ENCODE measurements around the gene SGF29. TPM values are rescaled to one million over a fixed set of nuclear protein-coding genes. Genes with fewer than 3 reads are reported as not detected.
"Not testable (repeated sequence)": the region's sequence is repeated elsewhere in the genome, so short reads cannot be mapped to it uniquely, and the experiment has no call there.

SGF29 gene
- total RNA-seq, 4 donors from 2014 or later, result 20.3 to 45.1 (median 35.3) TPM

DNA sequence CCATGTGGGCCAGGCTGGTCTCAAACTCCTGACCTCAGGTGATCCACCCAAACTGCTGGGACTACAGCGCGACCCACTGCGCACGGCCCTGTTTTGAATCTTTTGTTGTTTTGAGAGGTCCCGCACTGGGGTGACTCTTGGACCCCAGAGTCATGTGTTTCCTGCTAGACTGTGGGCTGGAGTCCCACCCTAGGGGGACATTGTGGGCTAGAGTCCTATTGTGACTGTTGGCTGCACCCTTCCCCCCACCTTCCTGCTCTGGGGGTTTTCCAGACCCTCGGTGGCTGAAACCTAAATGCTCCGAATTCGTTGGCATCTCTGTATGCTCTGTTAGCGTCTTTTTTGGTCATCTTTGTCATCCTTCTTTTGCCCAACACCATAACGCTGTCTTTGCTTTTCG is 30.9 kb upstream of the SGF29 start:
- TF ChIP-seq POLR2AphosphoS5 (IDR thresholded peaks at IDR 0.05) (no peak), EP300 (IDR thresholded peaks at IDR 0.05) (no peak), POLR2A (IDR thresholded peaks at IDR 0.05) (no peak), CTCF (IDR thresholded peaks at IDR 0.05) (no peak)
- WGBS, 2 donors (ENCODE audit: low coverage in 1 of 2), result 85 to 86% methylated on average over 6 to 11 of the region's 11 CpGs
- H3K4me1 ChIP-seq, result peaks cover 0 to 20% (median 3%) of the 10 kb centered on the region in 3 donors

DNA sequence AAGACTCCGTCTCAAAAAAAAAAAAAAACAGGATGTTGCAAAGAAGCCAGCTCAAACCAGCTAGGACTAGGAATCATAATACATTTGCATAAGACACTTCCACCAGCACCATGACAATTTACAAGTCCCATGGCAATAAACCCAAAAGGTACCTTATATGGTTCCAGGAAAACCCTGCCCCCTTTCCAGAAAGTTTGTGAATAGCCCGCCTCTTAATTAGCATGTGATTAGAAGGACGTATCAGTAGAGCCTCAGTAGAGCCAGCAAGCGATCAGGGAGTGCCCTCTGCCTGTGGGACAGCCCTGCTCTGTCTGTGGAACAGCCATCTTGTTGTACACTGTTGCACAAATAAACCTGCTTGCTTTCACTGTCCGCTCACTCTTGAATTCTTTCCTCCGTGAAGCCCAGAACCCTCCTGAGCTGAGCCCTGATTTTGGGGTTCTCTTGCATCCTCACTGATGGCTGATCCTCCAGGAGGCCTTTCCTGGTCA is 29.0 kb upstream of the SGF29 start:
- H3K27me3 ChIP-seq, result no peaks in the 10 kb centered on the region
- no peaks in the 10 kb centered on the region for H3K36me3 ChIP-seq
- H3K4me1 ChIP-seq, result peaks cover 0 to 20% (median 3%) of the 10 kb centered on the region in 3 donors
- 75 to 88% methylated on average over 2 to 3 of the region's 6 CpGs for WGBS, 2 donors (ENCODE audit: low coverage in 1 of 2)
- no peak for TF ChIP-seq POLR2A (IDR thresholded peaks at IDR 0.05)
- TF ChIP-seq CTCF (IDR thresholded peaks at IDR 0.05), result no peak
- no peak for TF ChIP-seq POLR2AphosphoS5 (IDR thresholded peaks at IDR 0.05)
- no peak for TF ChIP-seq EP300 (IDR thresholded peaks at IDR 0.05)
- peak overlapping the region in 1 of 4 donors; percentile 7 for H3K27ac ChIP-seq
- no peak for ATAC-seq
- no peaks in the 10 kb centered on the region for H3K9me3 ChIP-seq
- H3K4me3 ChIP-seq, result no peak overlapping the region

More for the DNA sequence above, 30.9 kb upstream of the SGF29 start:
- H3K9me3 ChIP-seq, result no peaks in the 10 kb centered on the region
- no peaks in the 10 kb centered on the region for H3K36me3 ChIP-seq
- no peak overlapping the region for H3K27ac ChIP-seq
- H3K27me3 ChIP-seq, result no peaks in the 10 kb centered on the region
- no peak for ATAC-seq
- no peak overlapping the region for H3K4me3 ChIP-seq

GRCh38 chr16:28526201-28527099 is 27.3 kb upstream of the SGF29 start:
- H3K9me3 ChIP-seq, result no peaks in the 10 kb centered on the region
- H3K4me1 ChIP-seq, result peaks cover 0 to 24% (median 3%) of the 10 kb centered on the region in 3 donors
- H3K4me3 ChIP-seq, result no peak overlapping the region
- ATAC-seq, result no peak
- WGBS, 2 donors (ENCODE audit: low coverage in 1 of 2), result 79 to 91% methylated on average over 9 of the region's 11 CpGs
- H3K27ac ChIP-seq, result no peak overlapping the region
- no peaks in the 10 kb centered on the region for H3K27me3 ChIP-seq
- H3K36me3 ChIP-seq, result no peaks in the 10 kb centered on the region
- TF ChIP-seq POLR2A (IDR thresholded peaks at IDR 0.05) (no peak), POLR2AphosphoS5 (IDR thresholded peaks at IDR 0.05) (no peak), CTCF (IDR thresholded peaks at IDR 0.05) (no peak)

GRCh38 chr16:28527100-28527785 is 26.5 kb upstream of the SGF29 start:
- WGBS, 2 donors (ENCODE audit: low coverage in 1 of 2), result 86 to 90% methylated on average over 2 to 7 of the region's 7 CpGs
- H3K27me3 ChIP-seq, H3K27ac ChIP-seq, H3K4me3 ChIP-seq, H3K36me3 ChIP-seq, ATAC-seq, H3K9me3 ChIP-seq: not testable (repeated sequence)
- peaks cover 3 to 32% (median 4%) of the 10 kb centered on the region in 3 donors for H3K4me1 ChIP-seq

DNA sequence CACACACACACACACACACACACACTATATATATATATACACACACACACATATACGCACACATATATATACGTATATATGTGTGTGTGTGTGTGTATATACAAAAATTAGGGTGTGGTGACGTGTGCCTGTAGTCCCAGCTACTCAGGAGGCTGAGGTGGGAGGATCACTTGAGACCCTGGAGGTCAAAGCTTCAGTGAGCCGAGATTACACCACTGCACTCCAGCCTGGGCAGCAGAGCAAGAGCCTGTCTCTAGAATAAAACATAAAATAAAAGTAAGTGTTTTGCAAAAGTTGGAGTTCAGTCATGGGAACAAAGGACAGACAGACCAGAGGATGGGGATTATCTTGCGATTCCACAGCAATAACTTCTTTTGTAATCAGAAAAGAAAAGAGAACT is 25.7 kb upstream of the SGF29 start:
- H3K27ac ChIP-seq, result no peak overlapping the region
- WGBS, 2 donors (ENCODE audit: low coverage in 1 of 2), result 71 to 82% methylated on average over 1 to 5 of the region's 5 CpGs

More for the DNA sequence above, 25.7 kb upstream of the SGF29 start:
- ATAC-seq, result no peak
- Histone ChIP-seq H3K9me3 (no peaks in the 10 kb centered on the region), H3K4me1 (peaks cover 3 to 40% (median 4%) of the 10 kb centered on the region in 3 donors), H3K36me3 (no peaks in the 10 kb centered on the region), H3K27me3 (no peaks in the 10 kb centered on the region), H3K4me3 (no peak overlapping the region)
- no peak for TF ChIP-seq EP300 (IDR thresholded peaks at IDR 0.05)
- TF ChIP-seq POLR2A (IDR thresholded peaks at IDR 0.05), result no peak
- no peak for TF ChIP-seq CTCF (IDR thresholded peaks at IDR 0.05)
- TF ChIP-seq POLR2AphosphoS5 (IDR thresholded peaks at IDR 0.05), result no peak
